EH (cell line): ENCODE data around the gene ACSL3.
"Not testable (repeated sequence)": the region's sequence is repeated elsewhere in the genome, so short reads cannot be mapped to it uniquely, and the experiment has no call there.

ENCODE experiments used
- DNase-seq: peaks from one replicate; pipeline ENCODE4 v3.0.0-alpha.2; 2015; ENCODE audit warnings: low read depth

Gene ACSL3

GRCh38 chr2:222976521-222977061 lies 115.8 kb downstream of the ACSL3 start:
- DNase-seq = peak; percentile 24

- no peak for DNase-seq
Measured at GRCh38 chr2:222977121-222977520, 116.3 kb downstream of the ACSL3 start.

GRCh38 chr2:222978850-222979249 lies 118.0 kb downstream of the ACSL3 start:
- peak; percentile 18 for DNase-seq

GRCh38 chr2:222979484-222979883 lies 118.6 kb downstream of the ACSL3 start:
- no peak for DNase-seq

GRCh38 chr2:222982010-222982908 lies 121.4 kb downstream of the ACSL3 start:
- DNase-seq = peak; percentile 91

- DNase-seq = no peak
Measured at GRCh38 chr2:222982909-222983265, 122.1 kb downstream of the ACSL3 start.

- no peak for DNase-seq
Measured at GRCh38 chr2:222984908-222985307, 124.1 kb downstream of the ACSL3 start.

- DNase-seq = peak; percentile 52
Measured at GRCh38 chr2:222989431-222989830, 128.6 kb downstream of the ACSL3 start.

GRCh38 chr2:222990206-222990605 lies 129.4 kb downstream of the ACSL3 start:
- DNase-seq = not testable (repeated sequence)

- DNase-seq = no peak
Measured at GRCh38 chr2:222992137-222992536, 131.3 kb downstream of the ACSL3 start.
